Stomach (tissue), 4 donors: ENCODE data around the gene CD40.

Source experiments
- CTCF ChIP-seq, 7 experiments: fragments of 450-650 bp in 4 of 7; fragments of 200-600 bp in 3 of 7; sonication (generic) in 3 of 7; IDR thresholded peaks; one replicate each; pipeline ENCODE4 v1.5.1; 2016 to 2019; ENCODE audit warnings: antibody characterized with exemption in 7 of 7, control low read depth in 2 of 7, mild to moderate bottlenecking in 1 of 7
- EP300 ChIP-seq: sonication (generic); formaldehyde crosslinking; IDR thresholded peaks from one replicate; pipeline ENCODE4 v1.6.1; 2017; ENCODE audit warnings: antibody characterized with exemption

- TF ChIP-seq CTCF (IDR thresholded peaks at IDR 0.05), result no peak
- no peak for TF ChIP-seq EP300
Observed at GRCh38 chr20:46100988-46101387, 17.1 kb upstream of the CD40 start.
